ENCODE measurements around the gene POU5F1. TPM values are rescaled to one million over a fixed set of nuclear protein-coding genes. Genes with fewer than 3 reads are reported as not detected.

The POU5F1 gene
- total and polyA plus RNA-seq, 2 of the 4 experiments (the other 2 are of a cell fraction) = not detected

DNA sequence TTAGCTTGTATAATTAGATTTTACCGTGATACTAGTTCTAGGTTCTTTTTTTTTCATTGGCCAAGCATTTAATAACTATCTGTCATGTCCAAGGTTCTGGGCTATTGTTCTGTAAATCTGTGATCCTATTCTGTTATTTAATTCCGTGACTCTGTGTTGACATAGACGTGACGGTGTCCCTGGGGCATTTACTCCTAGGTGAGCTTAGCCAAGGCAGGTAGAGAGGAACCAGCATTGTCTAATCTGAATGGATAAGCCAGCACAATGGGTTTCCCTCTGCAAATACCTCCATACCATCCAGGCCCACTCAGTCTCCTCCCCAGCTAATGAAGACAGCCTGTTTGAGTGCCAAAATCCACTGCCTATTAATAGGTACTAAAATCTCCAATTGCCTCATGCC is 41.4 kb downstream of the POU5F1 start:
- H3K4me2 ChIP-seq (ENCODE audit: low read depth, low read length) = no peak overlapping the region
- H2AK5ac ChIP-seq (ENCODE audit: low read depth, low read length) = no peak overlapping the region
- H3K4me1 ChIP-seq (ENCODE audit: control insufficient read depth, insufficient read depth, low read length) = no peaks in the 10 kb centered on the region
- no peak overlapping the region for H2AK9ac ChIP-seq (replicated peaks; ENCODE audit: low read depth, low read length, poor library complexity)
- dilution Hi-C loops (cut with HindIII; ENCODE audit: low sequenced_read_pairs, unreplicated experiment) (no loop called here), intact Hi-C loops (cut with micrococcal nuclease) (no loop called here), in situ Hi-C loops (cut with MboI; ENCODE audit: low sequenced_read_pairs) (no loop called here)
- no peaks in the 10 kb centered on the region for H3K9me1 ChIP-seq (ENCODE audit: insufficient read depth, low read length)
- H3K56ac ChIP-seq (ENCODE audit: extremely low read depth, insufficient read depth, low read length) = no peak overlapping the region
- H3K27me3 ChIP-seq (ENCODE audit: control insufficient read depth, insufficient read depth, low read length) = peaks cover 11% of the 10 kb centered on the region
- ATAC-seq (ENCODE audit: low read depth) (no peak), DNase-seq (no peak)
- no peak overlapping the region for H2BK20ac ChIP-seq (ENCODE audit: low read depth, low read length)
- CTCF ChIA-PET = no interaction called here
- H2BK15ac ChIP-seq (ENCODE audit: low read depth, low read length) = no peak overlapping the region
- no peaks in the 10 kb centered on the region for H3K9me3 ChIP-seq (ENCODE audit: control insufficient read depth, insufficient read depth, low read length)
- no peak overlapping the region for H3K27ac ChIP-seq (ENCODE audit: insufficient read depth, low read length)
- H4K20me1 ChIP-seq (ENCODE audit: insufficient read depth, low read length) = no peaks in the 10 kb centered on the region; the same call in 1 of the 2 replicates
- no peak overlapping the region for H4K91ac ChIP-seq (ENCODE audit: insufficient read depth, low read depth, low read length)
- H3K36me3 ChIP-seq (ENCODE audit: control insufficient read depth, insufficient read depth, low read length) = no peaks in the 10 kb centered on the region
- no TSS peak for BruUV-seq (replicated peaks)
- H3K79me1 ChIP-seq (ENCODE audit: low read depth in 1 of 2, low read length in 2 of 2) = no peaks in the 10 kb centered on the region
- no peak overlapping the region for H4K5ac ChIP-seq (ENCODE audit: low read depth, low read length)
- POLR2A ChIA-PET (ENCODE audit: unreplicated experiment) = no interaction called here
- H3K9ac ChIP-seq (ENCODE audit: low read depth, low read length) = no peak overlapping the region
- no peak overlapping the region for H3K14ac ChIP-seq (replicated peaks; ENCODE audit: low read depth, low read length)
- no peak overlapping the region for H2BK120ac ChIP-seq (ENCODE audit: low read depth, low read length)
- H4K8ac ChIP-seq (ENCODE audit: low read depth in 2 of 2, low read length in 2 of 2) = no peak overlapping the region
- H2AFZ ChIP-seq (replicated peaks; ENCODE audit: low read length, poor library complexity) = no peak overlapping the region
- no CpG with 5 or more reads among the region's 4 CpGs for WGBS, 2 experiments (ENCODE audit: extremely low coverage in 2 of 2, insufficient read length in 1 of 2)
- TF ChIP-seq RCOR1 (IDR thresholded peaks at IDR 0.05; ENCODE audit: insufficient replicate concordance, low read length) = no peak
- TF ChIP-seq MAFK (IDR thresholded peaks at IDR 0.05; ENCODE audit: low read depth, low read length) = no peak
- TF ChIP-seq RAD21 (IDR thresholded peaks at IDR 0.05; ENCODE audit: low read length) = no peak
- no peak overlapping the region for H3K23ac ChIP-seq (ENCODE audit: low read depth, low read length)
- H3K4ac ChIP-seq (ENCODE audit: low read depth, low read length) = no peak overlapping the region
- H2BK5ac ChIP-seq (ENCODE audit: low read depth, low read length, poor library complexity, severe bottlenecking) = no peak overlapping the region
- H3K4me3 ChIP-seq (ENCODE audit: insufficient read depth, low read depth, low read length) = no peak overlapping the region
- H3K18ac ChIP-seq (ENCODE audit: low read depth, low read length) = no peak overlapping the region
